Natural killer cell (primary cell): ENCODE data around the gene ZBED3. TPM values are rescaled to one million over a fixed set of nuclear protein-coding genes. Genes with fewer than 3 reads are reported as not detected.
"Not testable (repeated sequence)": the region's sequence is repeated elsewhere in the genome, so short reads cannot be mapped to it uniquely, and the experiment has no call there.

Experiments
- ATAC-seq, 3 donors: fragments of 150-1000 bp in 2 of 3; fragments of 200-7000 bp in 1 of 3; cut with Tn5 transposase; 1 replicate in 1 of 3; 2 replicates in 2 of 3; pipeline ENCODE4 v1.10.0; 2021; ENCODE audit warnings: mild to moderate bottlenecking in 2 of 3, moderate library complexity in 2 of 3
- DNase-seq, 2 donors: peaks; one replicate each; pipeline versions ENCODE4 v3.0.0 to v3.0.0-alpha.2; 2013 to 2021; ENCODE audit warnings: mixed read lengths in 1 of 2
- H3K27ac ChIP-seq: one replicate; pipeline ENCODE4 v1.5.1; 2013; ENCODE audit warnings: mild to moderate bottlenecking, low read length
- H3K27me3 ChIP-seq: one replicate; pipeline ENCODE4 v1.6.1; 2013; ENCODE audit warnings: low read length; ENCODE audit not compliant: control insufficient read depth, insufficient read depth
- H3K36me3 ChIP-seq: one replicate; pipeline ENCODE4 v1.6.1; 2013; ENCODE audit warnings: low read length; ENCODE audit not compliant: control insufficient read depth, insufficient read depth
- H3K4me1 ChIP-seq: one replicate; pipeline ENCODE4 v1.6.1; 2013; ENCODE audit warnings: low read length; ENCODE audit not compliant: control insufficient read depth, insufficient read depth
- H3K4me3 ChIP-seq: one replicate; pipeline ENCODE4 v1.5.1; 2013; ENCODE audit warnings: low read length
- H3K9me3 ChIP-seq: one replicate; pipeline ENCODE4 v1.6.1; 2013; ENCODE audit warnings: low read length; ENCODE audit not compliant: control insufficient read depth, insufficient read depth
- H3K27ac Mint-ChIP-seq, 2 donors: one replicate each; pipeline ENCODE4 v1.8.0; 2022; ENCODE audit warnings: mild to moderate bottlenecking in 2 of 2, mixed read lengths in 2 of 2, moderate library complexity in 1 of 2
- H3K27me3 Mint-ChIP-seq, 2 donors: one replicate each; pipeline ENCODE4 v1.8.0; 2022; ENCODE audit warnings: low read depth in 2 of 2, mixed read lengths in 2 of 2
- H3K36me3 Mint-ChIP-seq: one replicate; pipeline ENCODE4 v1.8.0; 2022; ENCODE audit warnings: mixed read lengths
- H3K4me1 Mint-ChIP-seq, 2 donors: one replicate each; pipeline ENCODE4 v1.8.0; 2022; ENCODE audit warnings: mixed read lengths in 2 of 2
- H3K4me3 Mint-ChIP-seq: one replicate; pipeline ENCODE4 v1.8.0; 2022; ENCODE audit warnings: mild to moderate bottlenecking, moderate library complexity, mixed read lengths
- H3K9me3 Mint-ChIP-seq, 2 donors: one replicate each; pipeline ENCODE4 v1.8.0; 2022; ENCODE audit warnings: mixed read lengths in 2 of 2
- CTCF ChIP-seq: fragments of 200-600 bp; IDR thresholded peaks from one replicate; pipeline ENCODE4 v1.8.0; 2022; ENCODE audit warnings: antibody characterized with exemption
- WGBS: methylation state at CpG from one replicate; pipeline ENCODE4 v1.1.7; 2013; ENCODE audit warnings: missing lambda C conversion rate; ENCODE audit not compliant: insufficient coverage; 5-methylcytosine and 5-hydroxymethylcytosine counted together
- intact Hi-C: fragments of 100-400 bp; cut with micrococcal nuclease; formaldehyde crosslinking; loops from one replicate; pipeline ENCODE4 v1.14.2; 2022
- total RNA-seq, 4 donors: library from RNA; stranded (reverse); fragments of 120-200 nt in 1 of 4; gene quantifications; one replicate each; pipeline versions ENCODE4 v1.2.3 to v1.2.4, GENCODE V29; 2013 to 2022

Gene ZBED3
- total RNA-seq, 3 donors from 2014 or later (not counting 1 experiment from before 2014, with no cell fraction given), result 2.6 to 4.0 (median 3.2) TPM

- Mint-ChIP-seq H3K36me3 (no peaks in the 10 kb centered on the region), H3K27me3 (no peaks in the 10 kb centered on the region), H3K9me3 (no peaks in the 10 kb centered on the region), H3K4me3 (no peak overlapping the region), H3K27ac (no peak overlapping the region), H3K4me1 (peaks cover 11 to 16% of the 10 kb centered on the region in 2 donors)
- ATAC-seq (no peak), DNase-seq (no peak)
- no peak overlapping the region for H3K27ac ChIP-seq
- peaks cover 5% of the 10 kb centered on the region for H3K4me1 ChIP-seq
- 88% methylated on average over 1 of the region's 1 CpG for WGBS
- intact Hi-C loops, result no loop called here
- no peaks in the 10 kb centered on the region for H3K9me3 ChIP-seq
- H3K4me3 ChIP-seq, result no peak overlapping the region
- no peak for TF ChIP-seq CTCF
- H3K27me3 ChIP-seq, result no peaks in the 10 kb centered on the region
- no peaks in the 10 kb centered on the region for H3K36me3 ChIP-seq
These were observed 4.8 kb downstream of the ZBED3 start for GRCh38 chr5:77082280-77082679.

GRCh38 chr5:77080905-77081304 lies 6.2 kb downstream of the ZBED3 start:
- peaks cover 0 to 5% of the 10 kb centered on the region in 2 donors for H3K4me1 Mint-ChIP-seq
- H3K4me3 Mint-ChIP-seq, result no peak overlapping the region
- no peaks in the 10 kb centered on the region for H3K36me3 Mint-ChIP-seq
- no peak for ATAC-seq
- H3K27me3 ChIP-seq, result no peaks in the 10 kb centered on the region
- no peak overlapping the region for H3K27ac ChIP-seq
- no peak for TF ChIP-seq CTCF
- DNase-seq, result no peak
- H3K4me3 ChIP-seq, result no peak overlapping the region
- no peaks in the 10 kb centered on the region for H3K9me3 Mint-ChIP-seq
- intact Hi-C loops, result no loop called here
- no peak overlapping the region for H3K27ac Mint-ChIP-seq
- H3K9me3 ChIP-seq, result no peaks in the 10 kb centered on the region
- WGBS, result 94% methylated on average over 4 of the region's 5 CpGs
- no peaks in the 10 kb centered on the region for H3K36me3 ChIP-seq
- H3K27me3 Mint-ChIP-seq, result no peaks in the 10 kb centered on the region
- H3K4me1 ChIP-seq, result peaks cover 4% of the 10 kb centered on the region

- H3K4me1 ChIP-seq, H3K9me3 Mint-ChIP-seq, H3K27ac Mint-ChIP-seq, H3K4me1 Mint-ChIP-seq, H3K27me3 ChIP-seq, DNase-seq, H3K36me3 Mint-ChIP-seq, H3K4me3 Mint-ChIP-seq, H3K4me3 ChIP-seq, H3K9me3 ChIP-seq, H3K27me3 Mint-ChIP-seq, H3K27ac ChIP-seq, ATAC-seq, H3K36me3 ChIP-seq, intact Hi-C loops: not testable (repeated sequence)
- WGBS, result 93% methylated on average over 9 of the region's 11 CpGs
These were observed 6.6 kb downstream of the ZBED3 start for GRCh38 chr5:77080479-77080878.

- DNase-seq (no peak), ATAC-seq (no peak)
- H3K4me3 Mint-ChIP-seq, result peak overlapping the region; percentile 84
- H3K27ac ChIP-seq, result no peak overlapping the region
- no peaks in the 10 kb centered on the region for H3K36me3 Mint-ChIP-seq
- no peaks in the 10 kb centered on the region for H3K9me3 ChIP-seq
- H3K27ac Mint-ChIP-seq, result no peak overlapping the region
- H3K4me1 ChIP-seq, result peaks cover 4% of the 10 kb centered on the region
- H3K27me3 ChIP-seq, result no peaks in the 10 kb centered on the region
- intact Hi-C loops, result loop anchor here (1.0 kb wide), 1 partner anchor 210 kb away; no protein-coding TSS in a partner anchor
- WGBS, result 42% methylated on average over 11 of the region's 12 CpGs
- H3K27me3 Mint-ChIP-seq, result no peaks in the 10 kb centered on the region
- no peaks in the 10 kb centered on the region for H3K36me3 ChIP-seq
- no peak overlapping the region for H3K4me3 ChIP-seq
- TF ChIP-seq CTCF, result no peak
- H3K4me1 Mint-ChIP-seq, result peaks cover 0 to 5% of the 10 kb centered on the region in 2 donors
- no peaks in the 10 kb centered on the region for H3K9me3 Mint-ChIP-seq
These were observed 9.3 kb downstream of the ZBED3 start for GRCh38 chr5:77077829-77078176.
